Measurements from ENCODE around the gene HTT. TPM values are rescaled to one million over a fixed set of nuclear protein-coding genes. Genes with fewer than 3 reads are reported as not detected.

HTT gene
- total RNA-seq, 1 experiment from 2014 or later = 37.4 TPM

DNA sequence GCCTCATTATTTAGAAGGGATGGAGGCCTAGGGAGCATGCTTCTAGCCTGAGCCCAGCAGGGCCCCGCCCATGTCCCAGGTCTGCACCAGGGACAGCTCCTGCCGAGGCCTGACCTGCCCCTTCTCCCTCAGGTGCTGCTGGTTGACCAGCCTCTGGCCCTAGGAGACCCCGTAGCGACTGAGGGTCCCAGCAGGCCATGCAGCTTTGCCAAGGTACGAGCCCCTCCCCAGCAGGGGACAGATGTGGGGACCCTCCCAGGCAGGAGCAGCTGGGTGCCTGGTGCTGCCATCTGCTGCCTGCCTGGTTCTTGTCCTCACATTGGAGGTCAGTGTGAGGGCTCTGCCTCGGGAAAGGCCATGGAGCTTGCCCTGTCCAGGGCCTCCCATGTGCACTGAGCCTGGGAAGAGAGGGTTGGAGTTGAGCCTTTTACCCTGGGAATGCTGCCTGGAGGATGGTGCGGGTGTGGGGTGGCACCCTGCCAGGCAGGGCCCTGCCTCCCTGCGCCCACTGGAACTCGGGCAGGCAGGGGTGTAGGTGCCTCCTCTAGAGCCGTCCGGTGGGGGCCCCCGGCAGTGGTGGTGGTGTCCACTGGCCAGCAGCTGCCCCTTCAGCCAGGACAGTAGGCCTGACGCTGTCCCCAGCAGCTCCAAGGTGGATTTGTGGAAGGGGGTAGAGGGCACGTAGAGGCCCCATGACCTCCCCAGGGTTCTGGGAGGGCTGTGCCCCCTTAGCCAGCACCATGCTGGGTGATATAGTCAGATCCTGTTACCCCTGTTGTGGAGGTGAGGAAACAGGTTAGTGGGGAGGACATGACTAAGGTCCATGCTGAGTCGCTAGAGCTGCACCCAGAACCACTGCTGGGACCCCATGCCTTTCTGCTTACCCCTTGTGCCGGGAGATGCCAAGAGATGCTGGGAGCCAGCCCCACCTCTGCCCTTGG is 172.2 kb downstream of the HTT start:
- H3K4me3 ChIP-seq (replicated peaks in 1 of 2; ENCODE audit: low read depth in 1 of 2, low read length in 2 of 2) = no peak overlapping the region
- no peaks in the 10 kb centered on the region for H3K9me3 ChIP-seq (ENCODE audit: control insufficient read depth in 1 of 2, insufficient read depth in 1 of 2, low read depth in 1 of 2, low read length in 2 of 2)
- ATAC-seq (peak; percentile 46; the same call in 1 of the 2 replicates), DNase-seq (ENCODE audit: low read depth, low spot score) (no peak)
- no peak overlapping the region for H3K27ac ChIP-seq (ENCODE audit: low read depth, low read length)
- intact Hi-C loops (cut with micrococcal nuclease) = no loop called here
- H4K20me1 ChIP-seq (ENCODE audit: insufficient read depth) = no peaks in the 10 kb centered on the region
- H3K9ac ChIP-seq (ENCODE audit: low read length) = no peak overlapping the region
- H2AFZ ChIP-seq (ENCODE audit: low read depth, low read length, poor library complexity, severe bottlenecking) = no peak overlapping the region
- no peak overlapping the region for H3K4me2 ChIP-seq (ENCODE audit: low read length)
- CTCF ChIA-PET = interaction anchor here (0.6 kb wide), 1 partner anchor 100 kb away, joined by 3 read pairs; no protein-coding TSS in a partner anchor
- H3K9me2 ChIP-seq (ENCODE audit: insufficient read depth) = no peaks in the 10 kb centered on the region
- H3K27me3 ChIP-seq (ENCODE audit: insufficient read depth, low read length) = no peaks in the 10 kb centered on the region
- RAD21 ChIA-PET (ENCODE audit: low non-redundant PET in 1 of 2, low total read pairs in 2 of 2, uncharacterized antibody in 2 of 2, unreplicated experiment in 2 of 2) = no interaction called here
- no peaks in the 10 kb centered on the region for H3K36me3 ChIP-seq (ENCODE audit: control insufficient read depth in 1 of 2, insufficient read depth in 2 of 2, low read length in 2 of 2)
- H3K79me2 ChIP-seq (ENCODE audit: insufficient read depth, low read length) = no peaks in the 10 kb centered on the region
- no TSS peak for BruUV-seq (replicated peaks)
- POLR2A ChIA-PET = no interaction called here
- H3K4me1 ChIP-seq (ENCODE audit: control insufficient read depth in 1 of 2, insufficient read depth in 2 of 2, low read length in 2 of 2) = no peaks in the 10 kb centered on the region
- no peak for TF ChIP-seq EZH2phosphoT487 (IDR thresholded peaks at IDR 0.05; ENCODE audit: borderline replicate concordance)
- TF ChIP-seq, protein P1, sequence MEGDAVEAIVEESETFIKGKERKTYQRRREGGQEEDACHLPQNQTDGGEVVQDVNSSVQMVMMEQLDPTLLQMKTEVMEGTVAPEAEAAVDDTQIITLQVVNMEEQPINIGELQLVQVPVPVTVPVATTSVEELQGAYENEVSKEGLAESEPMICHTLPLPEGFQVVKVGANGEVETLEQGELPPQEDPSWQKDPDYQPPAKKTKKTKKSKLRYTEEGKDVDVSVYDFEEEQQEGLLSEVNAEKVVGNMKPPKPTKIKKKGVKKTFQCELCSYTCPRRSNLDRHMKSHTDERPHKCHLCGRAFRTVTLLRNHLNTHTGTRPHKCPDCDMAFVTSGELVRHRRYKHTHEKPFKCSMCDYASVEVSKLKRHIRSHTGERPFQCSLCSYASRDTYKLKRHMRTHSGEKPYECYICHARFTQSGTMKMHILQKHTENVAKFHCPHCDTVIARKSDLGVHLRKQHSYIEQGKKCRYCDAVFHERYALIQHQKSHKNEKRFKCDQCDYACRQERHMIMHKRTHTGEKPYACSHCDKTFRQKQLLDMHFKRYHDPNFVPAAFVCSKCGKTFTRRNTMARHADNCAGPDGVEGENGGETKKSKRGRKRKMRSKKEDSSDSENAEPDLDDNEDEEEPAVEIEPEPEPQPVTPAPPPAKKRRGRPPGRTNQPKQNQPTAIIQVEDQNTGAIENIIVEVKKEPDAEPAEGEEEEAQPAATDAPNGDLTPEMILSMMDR (IDR thresholded peaks at IDR 0.05 in 2 of 3, conservative IDR thresholded peaks at IDR 0.05 in 1 of 3; ENCODE audit: borderline replicate concordance in 1 of 3, insufficient read depth in 1 of 3, low read depth in 2 of 3, low read length in 2 of 3) = 0 out of 6 replicates have a peak, but pooled peaks of 2 of the 3 experiments have one; percentile 16 to 18

DNA sequence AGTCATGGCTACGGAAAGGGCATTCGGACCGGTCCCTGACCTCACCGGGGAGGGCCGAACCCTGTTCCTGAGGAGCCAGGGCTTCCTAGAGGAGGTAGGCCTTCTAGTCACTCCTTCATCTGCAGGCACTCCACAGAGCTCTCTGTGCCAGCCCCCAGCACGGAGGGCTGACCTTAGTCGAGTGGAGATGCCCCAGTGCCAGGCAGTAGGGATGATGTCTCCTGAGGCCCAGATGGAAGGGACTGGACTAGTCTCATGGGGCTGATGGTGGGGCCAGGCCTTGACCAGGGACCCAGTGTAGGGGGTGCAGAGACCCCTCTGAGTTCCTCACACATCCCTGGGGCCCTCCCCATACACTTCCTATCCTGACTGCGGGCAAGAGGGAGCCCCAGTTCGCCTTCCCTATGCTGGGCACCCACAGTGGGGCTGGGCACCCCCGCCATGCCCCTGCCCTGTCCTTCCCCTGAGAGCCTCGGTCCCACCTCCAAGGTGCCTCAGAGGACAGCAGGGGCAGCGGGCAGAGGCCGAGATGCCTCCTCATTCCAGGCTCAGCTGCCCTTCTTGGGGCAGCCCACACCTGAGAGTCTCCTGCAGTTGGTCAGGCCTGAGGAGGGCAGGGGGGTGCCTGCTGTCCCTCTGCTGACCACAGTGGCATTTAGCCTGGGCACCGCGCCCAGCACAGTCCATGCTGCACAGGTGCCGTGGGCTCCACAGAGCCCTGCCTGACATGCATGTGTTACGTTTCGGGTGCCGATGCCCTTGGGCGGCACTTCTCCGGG is 173.1 kb downstream of the HTT start:
- ATAC-seq = no peak
- H3K36me3 ChIP-seq (ENCODE audit: control insufficient read depth in 1 of 2, insufficient read depth in 2 of 2, low read length in 2 of 2) = no peaks in the 10 kb centered on the region
- no peaks in the 10 kb centered on the region for H3K4me1 ChIP-seq (ENCODE audit: control insufficient read depth in 1 of 2, insufficient read depth in 2 of 2, low read length in 2 of 2)
- no peak overlapping the region for H2AFZ ChIP-seq (ENCODE audit: low read depth, low read length, poor library complexity, severe bottlenecking)
- H3K79me2 ChIP-seq (ENCODE audit: insufficient read depth, low read length) = no peaks in the 10 kb centered on the region
- no peak overlapping the region for H3K4me2 ChIP-seq (ENCODE audit: low read length)
- no peak overlapping the region for H3K9ac ChIP-seq (ENCODE audit: low read length)
- H3K4me3 ChIP-seq (replicated peaks in 1 of 2; ENCODE audit: low read depth in 1 of 2, low read length in 2 of 2) = no peak overlapping the region
- no peaks in the 10 kb centered on the region for H3K27me3 ChIP-seq (ENCODE audit: insufficient read depth, low read length)
- RAD21 ChIA-PET (ENCODE audit: low non-redundant PET in 1 of 2, low total read pairs in 2 of 2, uncharacterized antibody in 2 of 2, unreplicated experiment in 2 of 2) = no interaction called here
- POLR2A ChIA-PET = no interaction called here
- H4K20me1 ChIP-seq (ENCODE audit: insufficient read depth) = no peaks in the 10 kb centered on the region
- BruUV-seq (replicated peaks) = no TSS peak
- H3K9me2 ChIP-seq (ENCODE audit: insufficient read depth) = no peaks in the 10 kb centered on the region
- H3K9me3 ChIP-seq (ENCODE audit: control insufficient read depth in 1 of 2, insufficient read depth in 1 of 2, low read depth in 1 of 2, low read length in 2 of 2) = no peaks in the 10 kb centered on the region
- TF ChIP-seq FOSL1 (IDR thresholded peaks at IDR 0.05; ENCODE audit: low read depth) = no peak
- TF ChIP-seq ZNF274 (IDR thresholded peaks at IDR 0.05; ENCODE audit: low read depth, low read length) = no peak
- no peak for TF ChIP-seq SRF (IDR thresholded peaks at IDR 0.05; ENCODE audit: low read depth)
- TF ChIP-seq CBX3 (IDR thresholded peaks at IDR 0.05; ENCODE audit: low read depth) = no peak
- TF ChIP-seq EZH2phosphoT487 (IDR thresholded peaks at IDR 0.05; ENCODE audit: borderline replicate concordance) = no peak
- TF ChIP-seq JUND (IDR thresholded peaks at IDR 0.05) = no peak
- TF ChIP-seq ELF1 (IDR thresholded peaks at IDR 0.05; ENCODE audit: borderline replicate concordance, low read depth) = no peak
- TF ChIP-seq POLR2A (IDR thresholded peaks at IDR 0.05; ENCODE audit: borderline replicate concordance, extremely low read depth, insufficient read depth, insufficient read length) = no peak
- no peak for TF ChIP-seq SP1 (IDR thresholded peaks at IDR 0.05; ENCODE audit: low read depth)
- no peak for TF ChIP-seq YY1 (IDR thresholded peaks at IDR 0.05; ENCODE audit: extremely low read depth, insufficient replicate concordance, low read depth, low read length)
- no peak for TF ChIP-seq CEBPB (IDR thresholded peaks at IDR 0.05; ENCODE audit: low read depth)
- TF ChIP-seq POLR2AphosphoS5 (IDR thresholded peaks at IDR 0.05; ENCODE audit: low read depth, low read length) = no peak
- TF ChIP-seq MAX (IDR thresholded peaks at IDR 0.05) = no peak
- no peak for TF ChIP-seq EZH2 (IDR thresholded peaks at IDR 0.05)
- TF ChIP-seq ZFX (IDR thresholded peaks at IDR 0.05) = no peak
- CTCF ChIA-PET = no interaction called here
- intact Hi-C loops (cut with micrococcal nuclease) = no loop called here
- no peak for DNase-seq (ENCODE audit: low read depth, low spot score)
- no peak overlapping the region for H3K27ac ChIP-seq (ENCODE audit: low read depth, low read length)
